ENCODE measurements around the gene GKN2. TPM values are rescaled to one million over a fixed set of nuclear protein-coding genes. Genes with fewer than 3 reads are reported as not detected.

GKN2 gene
- total and polyA plus RNA-seq, 11 donors: not detected

- no peaks in the 10 kb centered on the region for H3K27me3 ChIP-seq
- H3K36me3 ChIP-seq: no peaks in the 10 kb centered on the region
- intact Hi-C loops (cut with DNase I): no loop called here
- H3K9me3 ChIP-seq: no peaks in the 10 kb centered on the region
- H3K4me3 ChIP-seq: no peak overlapping the region
- H3K4me1 ChIP-seq: peaks cover 0 to 12% (median 0%) of the 10 kb centered on the region in 12 donors
- TF ChIP-seq CTCF (IDR thresholded peaks at IDR 0.05): no peak
- no peak for TF ChIP-seq POLR2A (IDR thresholded peaks at IDR 0.05)
- WGBS, 4 donors: 54 to 69% (median 62%) methylated on average over 4 of the region's 4 CpGs
- ATAC-seq: peak; percentile 37 to 63 (median 58)
- DNase-seq: peak in 4 of 5 donors; percentile 27 to 72 (median 57)
- H3K27ac ChIP-seq: no peak overlapping the region
These were observed 42.2 kb upstream of the GKN2 start for GRCh38 chr2:68994864-68995263.

GRCh38 chr2:68993660-68994059, 41.0 kb upstream of the GKN2 start:
- intact Hi-C loops (cut with DNase I): no loop called here
- ATAC-seq: no peak
- H3K27ac ChIP-seq: no peak overlapping the region
- WGBS, 4 donors: 78 to 88% (median 84%) methylated on average over 7 of the region's 7 CpGs
- TF ChIP-seq POLR2A (IDR thresholded peaks at IDR 0.05) (no peak), CTCF (IDR thresholded peaks at IDR 0.05) (no peak)
- no peaks in the 10 kb centered on the region for H3K36me3 ChIP-seq
- H3K4me3 ChIP-seq: no peak overlapping the region
- H3K9me3 ChIP-seq: no peaks in the 10 kb centered on the region
- peak in 1 of 5 donors; percentile 31 for DNase-seq
- no peaks in the 10 kb centered on the region for H3K27me3 ChIP-seq
- peaks cover 0 to 12% (median 0%) of the 10 kb centered on the region in 12 donors for H3K4me1 ChIP-seq

DNA sequence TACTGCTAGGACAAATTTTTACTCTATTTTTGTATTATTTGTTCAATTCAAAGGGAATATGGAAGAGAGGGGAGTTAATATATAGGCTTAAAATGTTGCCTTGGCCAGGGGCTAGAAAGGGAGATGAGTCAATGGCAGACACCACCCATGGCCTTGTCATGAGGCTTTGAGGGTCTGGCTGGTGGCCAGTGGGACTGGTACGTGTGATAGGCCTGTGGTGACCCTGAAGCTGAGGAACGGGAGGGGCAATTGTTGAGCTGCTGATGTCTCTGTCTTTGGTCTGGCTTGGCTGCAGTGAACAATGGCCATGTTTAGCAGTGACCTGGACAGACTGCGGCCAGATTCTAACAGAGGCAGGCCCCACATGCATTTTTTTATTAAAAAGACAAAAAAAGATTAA, 40.2 kb upstream of the GKN2 start:
- H3K4me1 ChIP-seq: peaks cover 0 to 12% (median 0%) of the 10 kb centered on the region in 12 donors
- no peaks in the 10 kb centered on the region for H3K27me3 ChIP-seq
- no peak overlapping the region for H3K4me3 ChIP-seq
- no peak for TF ChIP-seq POLR2A (IDR thresholded peaks at IDR 0.05)
- no peak for TF ChIP-seq CTCF (IDR thresholded peaks at IDR 0.05)
- H3K36me3 ChIP-seq: no peaks in the 10 kb centered on the region
- no peaks in the 10 kb centered on the region for H3K9me3 ChIP-seq
- no peak overlapping the region for H3K27ac ChIP-seq
- no peak for DNase-seq
- ATAC-seq: no peak
- 62 to 77% (median 75%) methylated on average over 3 of the region's 3 CpGs for WGBS, 4 donors
- intact Hi-C loops (cut with DNase I): no loop called here

DNA sequence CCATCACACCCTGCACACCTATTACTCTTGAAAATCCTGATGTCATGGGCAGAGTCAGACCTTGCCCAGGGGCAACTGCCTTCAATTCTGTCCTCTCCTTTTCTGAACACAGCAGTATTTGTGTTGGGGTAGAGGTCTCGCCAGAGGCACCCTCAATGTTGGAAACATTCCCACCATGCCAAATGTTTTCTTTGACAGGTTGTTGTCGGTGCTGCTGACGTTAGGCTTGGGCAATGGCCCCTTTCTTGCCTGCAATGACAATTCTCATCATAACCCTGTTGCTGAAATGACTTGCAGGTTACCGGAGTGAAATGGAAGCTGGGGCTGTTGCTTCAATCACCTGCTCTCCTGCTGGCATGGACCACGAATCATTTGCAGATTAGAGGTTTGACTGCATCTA, 39.6 kb upstream of the GKN2 start:
- 80 to 85% (median 82%) methylated on average over 5 of the region's 5 CpGs for WGBS, 4 donors
- peaks cover 0 to 12% (median 0%) of the 10 kb centered on the region in 12 donors for H3K4me1 ChIP-seq
- no peak for TF ChIP-seq POLR2A (IDR thresholded peaks at IDR 0.05)
- no peak for TF ChIP-seq CTCF (IDR thresholded peaks at IDR 0.05)
- no peak for DNase-seq
- intact Hi-C loops (cut with DNase I): no loop called here
- H3K27me3 ChIP-seq: no peaks in the 10 kb centered on the region
- no peak overlapping the region for H3K27ac ChIP-seq
- no peaks in the 10 kb centered on the region for H3K9me3 ChIP-seq
- no peaks in the 10 kb centered on the region for H3K36me3 ChIP-seq
- no peak for ATAC-seq
- no peak overlapping the region for H3K4me3 ChIP-seq

Measured in heart left ventricle (tissue), 16 donors.